Activated naive CD4-positive, alpha-beta T cell treated with anti-CD3 and anti-CD28 coated beads, Interleukin-2, amount 50 U/mL, for 16 hours (primary cell): ENCODE results near the gene DUSP22.
"Not testable (repeated sequence)": the region's sequence is repeated elsewhere in the genome, so short reads cannot be mapped to it uniquely, and the experiment has no call there.

Experiments
- DNase-seq: peaks from one replicate; pipeline ENCODE4 v3.0.0-alpha.2; 2020

DUSP22 gene

GRCh38 chr6:366389-367297 lies 74.4 kb downstream of the DUSP22 start:
- DNase-seq, result no peak

DNA sequence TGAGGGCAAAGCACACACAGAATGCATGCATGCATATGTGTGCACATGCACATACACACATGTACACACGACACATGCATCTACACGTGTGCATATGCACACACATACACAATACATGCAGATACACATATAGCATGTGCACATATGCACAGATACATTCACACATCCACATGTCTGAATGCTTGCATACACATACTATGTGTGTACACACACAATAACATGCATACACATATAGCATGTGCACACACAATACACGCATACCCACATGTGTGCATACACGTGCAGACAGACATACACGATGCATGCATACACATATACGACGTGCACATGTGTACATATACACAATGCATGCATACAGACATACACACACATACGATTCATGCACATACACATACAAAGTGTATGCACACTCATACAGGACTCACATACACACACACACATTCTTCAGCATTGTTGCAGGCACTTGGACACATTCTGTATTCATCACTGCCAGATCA lies 75.1 kb downstream of the DUSP22 start:
- DNase-seq, result no peak

DNA sequence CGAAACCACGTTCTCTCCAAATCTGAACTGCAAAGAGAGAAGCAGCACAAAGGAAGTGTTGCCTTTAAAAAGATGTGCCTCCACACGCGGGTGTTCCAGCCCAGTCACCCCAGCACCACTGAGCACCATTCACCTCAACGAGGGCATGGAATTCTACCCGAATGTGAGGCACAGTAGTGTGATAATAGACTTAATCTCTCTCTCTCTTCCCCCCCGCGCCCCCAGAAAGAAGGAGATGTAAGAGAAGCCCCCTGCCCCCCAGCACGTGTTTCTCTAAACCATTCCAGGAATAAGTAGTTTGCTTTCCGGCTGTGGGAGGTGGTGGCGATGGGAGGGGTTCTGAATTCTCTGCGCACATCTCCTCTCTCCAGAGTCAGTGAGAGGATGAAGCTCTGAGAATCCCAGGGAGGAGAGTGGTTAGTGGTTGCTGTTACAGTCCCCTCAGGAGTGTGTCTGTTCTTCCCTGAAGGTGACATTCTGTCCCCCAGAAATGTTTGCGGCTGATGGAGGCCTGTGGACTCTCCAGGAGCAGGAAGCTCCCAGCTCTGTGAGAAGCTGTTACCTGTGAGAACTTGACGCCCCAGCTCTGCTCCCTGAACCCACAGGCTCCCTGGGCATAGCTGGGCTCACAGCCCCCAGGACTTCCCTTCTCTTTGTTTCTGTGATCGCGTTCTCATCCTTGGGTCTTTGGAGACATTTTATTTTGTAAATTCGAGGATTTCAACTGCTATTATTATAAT lies 75.8 kb downstream of the DUSP22 start:
- no peak for DNase-seq

DNA sequence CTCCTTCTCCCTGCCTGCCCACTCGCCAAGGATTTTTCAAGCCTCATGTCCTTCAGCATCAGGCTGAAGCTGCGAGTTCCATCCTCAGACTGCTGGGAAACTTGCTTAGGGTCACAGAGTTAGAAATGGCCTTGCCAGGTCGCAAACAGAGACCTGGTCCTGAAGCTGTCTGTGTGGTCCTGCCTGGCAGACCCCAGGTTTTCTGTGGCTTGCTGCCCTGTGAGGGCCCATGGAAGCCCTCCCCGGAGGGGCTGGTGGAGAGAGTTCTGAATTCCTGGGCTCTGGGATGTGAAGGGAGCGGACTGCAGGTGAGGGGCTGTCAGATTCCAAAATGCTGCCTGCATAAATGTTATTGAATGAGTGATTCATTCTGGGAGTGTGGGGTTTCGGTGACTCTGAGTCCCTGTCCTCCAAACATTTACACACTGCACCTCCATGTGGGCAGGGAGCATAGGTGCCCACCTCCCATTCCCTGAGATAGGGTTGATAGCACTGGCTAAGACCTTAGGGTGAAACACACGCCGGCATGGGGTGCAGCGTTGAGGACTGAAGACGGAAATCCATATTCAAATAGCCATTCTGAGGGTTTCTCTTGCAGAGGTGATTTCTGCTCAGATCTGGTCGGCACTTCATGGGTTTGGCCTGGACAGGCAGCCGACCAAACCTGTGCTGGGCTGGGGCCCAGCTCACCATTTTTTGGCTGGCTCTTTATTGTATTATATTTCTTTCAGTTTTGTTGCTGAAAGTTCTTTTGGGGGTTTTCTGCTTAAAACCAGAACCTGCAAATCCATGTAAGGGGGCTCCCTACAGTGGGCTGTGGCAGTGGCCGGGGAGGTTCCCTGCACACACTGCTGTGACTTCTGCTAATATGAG lies 77.5 kb downstream of the DUSP22 start:
- DNase-seq, result no peak

DNA sequence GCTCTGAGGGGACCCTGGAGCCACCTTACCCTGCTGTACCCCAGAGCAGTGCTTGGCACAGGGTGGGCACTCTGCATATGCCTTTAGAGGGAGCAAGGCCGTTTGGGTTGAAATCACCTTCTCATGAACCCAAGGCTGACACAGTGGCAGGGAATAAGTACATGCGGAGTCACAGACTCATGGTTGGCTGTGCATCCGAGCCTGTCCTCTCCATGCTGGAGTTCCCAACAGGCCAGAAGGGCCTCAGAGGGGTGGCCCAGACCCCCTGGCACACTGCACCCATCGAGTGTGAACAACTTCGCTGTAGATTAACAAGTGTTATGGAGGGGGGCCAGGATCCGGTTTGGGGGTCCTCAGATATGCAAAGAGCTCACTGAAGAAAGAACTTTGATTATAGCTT lies 78.3 kb downstream of the DUSP22 start:
- DNase-seq, result no peak

- DNase-seq, result not testable (repeated sequence)
Measured at GRCh38 chr6:371851-372250, 79.6 kb downstream of the DUSP22 start.

- DNase-seq, result no peak
Measured at GRCh38 chr6:372336-372911, 80.1 kb downstream of the DUSP22 start.

DNA sequence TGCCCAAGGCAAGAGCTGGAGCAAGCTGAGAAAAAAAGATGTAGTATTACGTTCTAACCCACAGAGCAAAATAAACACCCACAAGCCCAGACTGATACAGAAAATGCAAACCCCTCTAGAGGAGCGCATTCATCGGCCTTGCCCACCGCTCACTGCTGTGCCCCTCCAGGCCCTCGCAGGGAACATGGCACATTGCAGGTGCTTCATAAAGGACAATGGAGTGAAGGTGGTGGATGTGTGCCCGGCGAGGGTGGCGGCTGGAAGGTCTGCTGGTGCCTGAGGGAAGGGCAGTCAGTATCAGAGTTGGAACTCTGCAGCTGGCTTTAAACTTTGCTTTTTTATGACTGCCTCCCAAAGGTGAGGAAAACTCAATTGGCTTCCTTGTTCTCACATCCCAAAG lies 80.7 kb downstream of the DUSP22 start:
- DNase-seq, result no peak

GRCh38 chr6:373773-374724 lies 81.8 kb downstream of the DUSP22 start:
- DNase-seq, result no peak

DNA sequence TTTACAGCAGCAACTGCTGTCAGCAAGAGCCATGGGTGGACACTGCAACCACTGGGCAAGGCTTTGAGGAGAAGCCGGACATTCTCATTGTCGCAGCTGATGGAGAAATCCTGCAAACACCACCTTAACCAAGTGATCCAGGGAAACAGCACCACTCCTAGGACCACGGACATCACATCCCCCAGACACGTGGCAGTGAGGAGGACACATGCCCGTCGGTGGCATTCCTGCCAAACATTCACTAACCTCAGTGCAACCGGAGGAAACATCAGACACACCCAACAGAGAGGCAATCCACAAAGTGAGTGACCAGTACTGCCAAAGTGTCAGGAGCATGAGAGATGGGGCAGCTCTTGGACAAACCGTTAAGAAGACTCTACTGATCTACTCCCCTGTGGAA lies 82.7 kb downstream of the DUSP22 start:
- no peak for DNase-seq

- no peak for DNase-seq
Measured at GRCh38 chr6:376827-377640, 84.7 kb downstream of the DUSP22 start.

- DNase-seq, result not testable (repeated sequence)
Measured at GRCh38 chr6:377641-378020, 85.3 kb downstream of the DUSP22 start.

DNA sequence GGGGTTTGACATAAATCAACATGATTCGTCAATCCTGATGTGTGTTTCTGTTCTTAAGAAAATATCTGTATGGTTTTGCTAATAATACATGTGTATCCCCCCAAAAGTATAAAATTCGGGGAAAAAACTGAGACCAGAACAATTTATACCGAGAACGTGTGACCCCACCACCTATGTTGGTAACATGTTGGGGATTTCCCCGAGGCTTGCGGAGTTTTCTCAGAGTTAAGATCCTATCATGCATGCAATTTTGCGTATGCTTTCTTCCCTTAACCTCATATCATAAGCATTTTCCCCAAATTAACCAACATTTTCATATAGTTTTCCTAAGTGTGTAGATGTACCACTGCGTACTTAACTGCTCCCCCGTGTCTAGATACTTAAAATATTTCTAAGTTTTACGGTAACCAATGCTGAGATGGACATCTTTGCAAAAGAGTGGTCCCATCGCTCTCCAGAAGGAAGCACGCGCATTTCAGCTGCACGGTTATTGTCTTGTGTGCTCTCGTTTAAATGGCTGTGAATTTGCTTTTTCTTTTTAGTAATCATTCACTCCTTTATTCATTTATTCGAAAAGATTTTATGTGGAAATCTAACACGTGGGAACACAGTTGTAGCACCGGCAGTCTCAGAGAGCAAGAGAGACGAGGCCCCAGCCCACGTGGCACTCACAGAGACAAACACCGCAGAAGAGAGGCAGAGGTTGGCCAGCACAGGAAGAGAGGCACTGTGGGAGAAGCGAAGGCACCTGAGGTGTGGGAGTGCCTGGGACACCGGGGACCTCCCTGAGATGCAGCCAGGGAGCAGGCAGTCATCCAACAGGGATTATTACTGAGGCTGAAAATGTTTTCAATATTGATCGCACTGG lies 86.0 kb downstream of the DUSP22 start:
- no peak for DNase-seq

DNA sequence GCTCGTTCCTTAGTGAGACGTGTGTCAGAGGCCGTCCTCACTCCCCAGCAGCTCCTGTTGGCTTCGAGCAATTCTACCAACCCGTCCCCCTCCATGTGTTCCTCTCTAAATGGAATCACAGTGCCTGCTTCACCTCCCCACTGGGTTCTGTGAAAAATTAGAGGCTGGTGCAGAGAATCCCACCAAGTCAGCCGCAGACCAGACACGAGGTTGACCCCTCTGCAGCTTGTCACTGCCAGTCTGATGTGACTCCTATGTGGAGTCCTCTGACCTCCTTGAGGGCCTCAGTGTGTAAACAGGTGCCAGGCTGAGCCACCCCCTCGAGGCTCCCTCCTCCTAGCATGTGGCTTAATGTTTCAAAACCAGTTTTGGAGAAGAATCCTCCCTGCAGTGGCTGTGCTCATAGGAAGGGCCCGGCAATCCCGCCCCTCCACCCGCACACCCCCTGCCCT lies 86.7 kb downstream of the DUSP22 start:
- no peak for DNase-seq

- no peak for DNase-seq
Measured at GRCh38 chr6:379410-380181, 87.3 kb downstream of the DUSP22 start.

- no peak for DNase-seq
Measured at GRCh38 chr6:380234-381218, 88.2 kb downstream of the DUSP22 start.

DNA sequence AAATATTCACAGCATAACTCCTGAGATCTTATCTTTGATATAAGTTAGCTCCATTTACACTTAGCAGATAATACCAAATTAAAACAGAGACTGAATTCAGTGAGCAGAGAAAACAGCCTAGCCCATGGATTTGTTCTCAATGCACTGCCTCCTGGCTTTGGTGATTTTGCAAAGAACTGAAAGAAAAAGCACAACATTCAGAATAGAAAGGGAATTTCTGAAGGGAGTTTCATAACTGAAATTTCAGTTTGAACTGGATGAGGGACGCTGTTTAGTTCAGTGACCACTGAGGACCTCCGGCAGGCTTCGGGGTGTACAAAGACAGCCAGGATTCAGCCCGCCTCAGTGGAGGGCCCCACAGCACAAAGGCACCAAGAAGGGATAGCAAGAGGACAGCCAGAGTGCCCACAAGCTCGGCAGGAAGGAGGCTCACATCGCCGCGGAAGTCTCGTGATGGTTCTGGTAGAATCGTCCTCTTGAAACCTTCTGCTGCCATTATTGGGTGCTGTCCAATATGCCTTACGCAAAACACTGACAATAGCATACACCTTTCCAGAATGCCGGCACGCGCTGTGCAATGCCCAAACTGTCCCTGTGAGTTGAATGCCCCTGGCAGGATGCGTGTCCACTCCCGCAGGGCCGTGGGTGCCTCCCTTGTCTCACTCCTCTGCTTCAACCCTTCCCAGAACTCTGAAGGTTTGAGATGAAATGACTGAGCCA lies 89.6 kb downstream of the DUSP22 start:
- no peak for DNase-seq
